ENCODE data around the gene TRIM71. TPM values are rescaled to one million over a fixed set of nuclear protein-coding genes. Genes with fewer than 3 reads are reported as not detected.
"Not testable (repeated sequence)": the region's sequence is repeated elsewhere in the genome, so short reads cannot be mapped to it uniquely, and the experiment has no call there.

TRIM71 gene
- total RNA-seq, 1 donor from 2014 or later = 106 TPM

DNA sequence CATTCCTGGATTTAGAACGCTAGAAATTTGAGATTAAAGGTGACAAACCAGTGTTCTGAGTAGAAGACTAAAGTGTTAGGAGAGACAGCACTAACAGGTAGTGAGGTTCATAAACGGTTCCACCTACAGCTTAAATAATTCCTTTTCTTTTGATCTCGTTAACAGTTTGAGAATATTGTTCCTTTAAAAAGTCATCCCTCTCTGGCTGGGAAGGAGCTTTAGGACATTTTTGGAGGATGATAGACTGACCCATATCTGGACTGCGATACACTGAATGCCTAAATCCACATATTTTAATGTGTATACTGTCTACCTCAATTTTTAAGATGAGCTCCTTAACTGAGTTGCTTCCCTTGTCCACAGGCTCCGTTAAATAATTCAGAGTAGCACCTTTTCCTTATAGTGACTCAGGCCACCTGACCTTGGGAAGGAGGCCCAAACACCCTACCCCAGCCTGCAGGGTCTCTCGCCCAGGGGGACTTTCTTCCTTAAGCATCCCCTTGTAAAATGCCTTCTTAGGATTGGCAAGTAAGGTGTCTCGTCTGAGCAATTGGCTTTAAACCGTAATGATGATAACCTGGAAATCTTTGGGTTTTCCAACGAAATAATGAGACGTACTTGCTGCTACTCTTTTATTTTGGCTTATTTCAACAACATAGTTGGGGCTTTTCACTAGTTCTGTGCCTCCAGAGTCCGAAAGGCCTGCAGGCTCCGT lies 3.3 kb downstream of the TRIM71 start:
- Histone ChIP-seq H3K79me2 (ENCODE audit: low read depth) (peaks cover 96% of the 10 kb centered on the region), H3K4me1 (peaks cover 50% of the 10 kb centered on the region), H3K4me2 (peak overlapping the region; percentile 99), H3K9me3 (ENCODE audit: low read depth) (no peaks in the 10 kb centered on the region), H3K36me3 (no peaks in the 10 kb centered on the region), H4K20me1 (ENCODE audit: low read depth) (peaks cover 87% of the 10 kb centered on the region), H3K4me3 (peak overlapping the region; percentile 98), H3K9ac (peak overlapping the region; percentile 55), H3F3A (ENCODE audit: low read depth) (peaks cover 57% of the 10 kb centered on the region), H3K27ac (peak overlapping the region; percentile 100), H2AFZ (replicated peaks) (no peak overlapping the region), H3K27me3 (no peaks in the 10 kb centered on the region)
- Mint-ChIP-seq H3K36me3 (peaks cover 22% of the 10 kb centered on the region), H3K27me3 (ENCODE audit: insufficient read depth, low read depth) (peaks cover 4% of the 10 kb centered on the region), H3K4me3 (peak overlapping the region; percentile 91), H3K9me3 (peaks cover 4% of the 10 kb centered on the region), H3K4me1 (peaks cover 51% of the 10 kb centered on the region), H3K27ac (no peak overlapping the region)
- TF ChIP-seq EZH2phosphoT487 (IDR thresholded peaks at IDR 0.05) = no peak
- TF ChIP-seq, protein P1, sequence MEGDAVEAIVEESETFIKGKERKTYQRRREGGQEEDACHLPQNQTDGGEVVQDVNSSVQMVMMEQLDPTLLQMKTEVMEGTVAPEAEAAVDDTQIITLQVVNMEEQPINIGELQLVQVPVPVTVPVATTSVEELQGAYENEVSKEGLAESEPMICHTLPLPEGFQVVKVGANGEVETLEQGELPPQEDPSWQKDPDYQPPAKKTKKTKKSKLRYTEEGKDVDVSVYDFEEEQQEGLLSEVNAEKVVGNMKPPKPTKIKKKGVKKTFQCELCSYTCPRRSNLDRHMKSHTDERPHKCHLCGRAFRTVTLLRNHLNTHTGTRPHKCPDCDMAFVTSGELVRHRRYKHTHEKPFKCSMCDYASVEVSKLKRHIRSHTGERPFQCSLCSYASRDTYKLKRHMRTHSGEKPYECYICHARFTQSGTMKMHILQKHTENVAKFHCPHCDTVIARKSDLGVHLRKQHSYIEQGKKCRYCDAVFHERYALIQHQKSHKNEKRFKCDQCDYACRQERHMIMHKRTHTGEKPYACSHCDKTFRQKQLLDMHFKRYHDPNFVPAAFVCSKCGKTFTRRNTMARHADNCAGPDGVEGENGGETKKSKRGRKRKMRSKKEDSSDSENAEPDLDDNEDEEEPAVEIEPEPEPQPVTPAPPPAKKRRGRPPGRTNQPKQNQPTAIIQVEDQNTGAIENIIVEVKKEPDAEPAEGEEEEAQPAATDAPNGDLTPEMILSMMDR (IDR thresholded peaks at IDR 0.05) = no peak
- no peak for TF ChIP-seq EZH2 (IDR thresholded peaks at IDR 0.05)
- DNase-seq (ENCODE audit: low spot score) = peak; percentile 17

DNA sequence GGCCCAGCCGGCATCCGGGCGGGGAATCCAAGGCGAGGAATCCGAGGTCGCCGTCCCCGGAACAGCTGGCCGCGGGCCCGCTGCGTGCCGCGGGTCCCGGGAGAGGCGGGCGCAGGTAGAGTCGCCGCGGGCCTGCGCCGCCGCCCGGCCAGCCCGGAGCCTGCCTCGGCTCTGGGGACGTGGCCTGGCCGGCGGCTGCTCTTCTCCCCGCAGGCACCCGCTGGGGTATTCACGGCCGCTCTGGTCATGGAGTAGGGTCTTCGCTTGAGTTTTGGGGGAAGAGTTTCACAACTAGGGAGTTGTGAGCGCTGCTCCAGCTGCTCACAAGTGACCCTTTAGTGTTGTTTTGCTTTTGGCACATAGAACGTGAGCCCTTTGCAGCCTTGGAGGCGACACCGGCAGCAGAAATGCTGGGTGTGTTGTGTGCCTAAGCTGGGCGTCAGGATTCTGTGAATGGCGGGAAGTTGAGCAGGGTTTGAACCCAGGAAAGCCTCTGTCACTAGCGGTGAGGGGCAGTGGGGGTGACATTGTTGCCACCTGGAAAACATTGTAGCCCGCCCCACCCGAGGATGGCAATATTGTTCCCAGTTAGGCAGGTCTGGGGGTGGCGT lies 4.0 kb downstream of the TRIM71 start:
- Histone ChIP-seq H3K79me2 (ENCODE audit: low read depth) (peaks cover 100% of the 10 kb centered on the region), H2AFZ (replicated peaks) (no peak overlapping the region), H3K27ac (peak overlapping the region; percentile 75), H4K20me1 (ENCODE audit: low read depth) (peaks cover 93% of the 10 kb centered on the region), H3F3A (ENCODE audit: low read depth) (peaks cover 56% of the 10 kb centered on the region), H3K9me3 (ENCODE audit: low read depth) (no peaks in the 10 kb centered on the region), H3K27me3 (no peaks in the 10 kb centered on the region), H3K4me1 (peaks cover 51% of the 10 kb centered on the region), H3K4me2 (peak overlapping the region; percentile 99), H3K4me3 (peak overlapping the region; percentile 98), H3K36me3 (no peaks in the 10 kb centered on the region), H3K9ac (peak overlapping the region; percentile 55)
- Mint-ChIP-seq H3K4me1 (peaks cover 51% of the 10 kb centered on the region), H3K27ac (peak overlapping the region; percentile 83), H3K4me3 (peak overlapping the region; percentile 91), H3K36me3 (peaks cover 22% of the 10 kb centered on the region), H3K27me3 (ENCODE audit: insufficient read depth, low read depth) (peaks cover 4% of the 10 kb centered on the region), H3K9me3 (peaks cover 4% of the 10 kb centered on the region)
- DNase-seq (ENCODE audit: low spot score) = peak; percentile 81
- TF ChIP-seq EZH2phosphoT487 (IDR thresholded peaks at IDR 0.05) = no peak
- TF ChIP-seq, protein P1 (IDR thresholded peaks at IDR 0.05) = peak; percentile 16

DNA sequence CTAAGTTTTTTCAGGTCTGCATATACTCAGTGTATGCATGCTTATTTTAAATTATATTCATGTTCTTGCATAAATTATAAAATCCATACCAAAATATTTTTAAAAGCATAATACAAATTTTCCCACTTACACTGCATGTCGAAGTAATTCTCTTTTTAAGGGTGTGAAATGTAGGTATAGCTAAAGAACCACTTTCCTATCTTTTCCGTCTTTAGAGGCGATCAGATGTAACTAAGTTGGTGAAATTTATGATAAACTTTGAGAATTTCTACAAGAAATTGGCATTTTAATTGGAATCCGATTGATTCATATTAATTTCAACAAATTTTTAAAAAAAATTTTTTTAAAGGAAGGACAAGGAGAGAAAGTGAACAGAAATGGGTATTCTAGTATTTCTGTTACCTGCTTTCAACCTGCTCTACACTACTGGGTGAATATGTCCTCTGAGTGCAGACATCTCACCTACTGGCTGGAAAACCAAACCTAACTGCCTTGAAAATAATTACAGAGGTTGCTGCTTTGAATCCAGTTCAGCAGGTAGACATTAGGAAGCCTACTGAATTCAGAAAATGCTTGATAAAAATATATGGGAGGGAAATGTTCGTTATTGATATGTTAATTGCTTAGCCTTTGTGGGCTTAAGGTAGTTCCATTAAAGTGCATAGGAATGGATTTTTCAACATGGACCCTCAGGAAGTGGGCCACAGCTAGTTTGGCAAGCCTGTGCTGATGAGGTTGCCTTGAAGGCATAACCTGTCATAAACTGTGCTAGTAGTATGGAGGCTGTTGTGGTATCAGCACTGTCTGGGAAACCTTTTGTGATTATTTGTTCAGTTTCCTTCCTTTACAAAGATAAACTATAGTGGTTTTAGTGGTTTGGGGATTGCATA lies 5.1 kb downstream of the TRIM71 start:
- H3K27me3 Mint-ChIP-seq (ENCODE audit: insufficient read depth, low read depth) = peaks cover 4% of the 10 kb centered on the region
- Histone ChIP-seq H3K79me2 (ENCODE audit: low read depth) (peaks cover 100% of the 10 kb centered on the region), H4K20me1 (ENCODE audit: low read depth) (peaks cover 98% of the 10 kb centered on the region), H3K9me3 (ENCODE audit: low read depth) (no peaks in the 10 kb centered on the region), H3K27ac (no peak overlapping the region), H3F3A (ENCODE audit: low read depth) (peaks cover 52% of the 10 kb centered on the region), H3K4me2 (peak overlapping the region; percentile 99), H3K27me3 (no peaks in the 10 kb centered on the region), H3K4me3 (peak overlapping the region; percentile 98), H3K4me1 (peaks cover 57% of the 10 kb centered on the region), H3K36me3 (no peaks in the 10 kb centered on the region), H2AFZ (replicated peaks) (no peak overlapping the region), H3K9ac (no peak overlapping the region)
- peak overlapping the region; percentile 91 for H3K4me3 Mint-ChIP-seq
- H3K4me1 Mint-ChIP-seq = peaks cover 61% of the 10 kb centered on the region
- TF ChIP-seq, protein P1 (IDR thresholded peaks at IDR 0.05) = no peak
- no peak for TF ChIP-seq EZH2 (IDR thresholded peaks at IDR 0.05)
- TF ChIP-seq EZH2phosphoT487 (IDR thresholded peaks at IDR 0.05) = no peak
- H3K36me3 Mint-ChIP-seq = peaks cover 25% of the 10 kb centered on the region
- H3K27ac Mint-ChIP-seq = no peak overlapping the region
- no peak for DNase-seq (ENCODE audit: low spot score)
- peaks cover 4% of the 10 kb centered on the region for H3K9me3 Mint-ChIP-seq

DNA sequence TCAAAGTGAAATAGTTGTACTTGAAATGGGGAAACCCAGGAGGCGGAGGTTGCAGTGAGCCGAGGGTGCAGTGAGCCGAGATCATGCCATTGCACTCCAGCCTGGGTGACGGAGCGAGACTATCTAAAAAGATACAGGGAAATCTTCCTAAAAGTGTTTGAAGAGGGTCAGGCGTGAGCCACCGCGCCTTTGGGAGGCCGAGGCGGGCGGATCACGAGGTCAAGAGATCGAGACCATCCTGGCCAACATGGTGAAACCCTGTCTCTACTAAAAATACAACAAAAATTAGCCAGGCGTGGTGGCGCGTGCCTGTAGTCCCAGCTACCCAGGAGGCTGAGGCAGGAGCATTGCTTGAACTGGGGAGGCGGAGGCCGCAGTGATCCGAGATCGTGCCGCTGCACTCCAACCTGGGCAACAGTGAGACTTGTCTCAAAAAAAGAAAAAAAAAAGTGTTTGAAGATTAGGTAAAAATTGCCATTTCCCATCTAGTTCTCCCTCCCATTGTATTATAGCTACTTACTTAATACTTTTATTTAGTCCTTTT lies 5.9 kb downstream of the TRIM71 start:
- Mint-ChIP-seq H3K36me3 (peaks cover 25% of the 10 kb centered on the region), H3K4me1 (peaks cover 63% of the 10 kb centered on the region), H3K4me3 (peak overlapping the region; percentile 70), H3K27ac (peak overlapping the region; percentile 79)
- H2AFZ ChIP-seq (replicated peaks); DNase-seq (ENCODE audit: low spot score); H3K27ac ChIP-seq; H3K9me3 ChIP-seq (ENCODE audit: low read depth); H3K9me3 Mint-ChIP-seq; H3K27me3 ChIP-seq; H3K9ac ChIP-seq; H3K36me3 ChIP-seq; H3K27me3 Mint-ChIP-seq (ENCODE audit: insufficient read depth, low read depth); H3K4me3 ChIP-seq: not testable (repeated sequence)
- peaks cover 100% of the 10 kb centered on the region for H4K20me1 ChIP-seq (ENCODE audit: low read depth)
- peak overlapping the region; percentile 99 for H3K4me2 ChIP-seq
- H3K4me1 ChIP-seq = peaks cover 64% of the 10 kb centered on the region
- peaks cover 100% of the 10 kb centered on the region for H3K79me2 ChIP-seq (ENCODE audit: low read depth)
- H3F3A ChIP-seq (ENCODE audit: low read depth) = peaks cover 57% of the 10 kb centered on the region
